HS-27A (cell line): ENCODE measurements around the gene CNST.
"Not testable (repeated sequence)": the region's sequence is repeated elsewhere in the genome, so short reads cannot be mapped to it uniquely, and the experiment has no call there.

ENCODE experiments used
- DNase-seq: peaks from one replicate; pipeline ENCODE4 v3.0.0-alpha.2; 2012; ENCODE audit warnings: low read depth, missing footprints

CNST gene

GRCh38 chr1:246711548-246712003 is 145.3 kb downstream of the CNST start:
- DNase-seq, result no peak

- DNase-seq, result not testable (repeated sequence)
Measured at GRCh38 chr1:246712428-246712827, 146.2 kb downstream of the CNST start.
